GM18507 (cell line): ENCODE measurements around the gene ZNF600.
A peak's percentile ranks its signal among the peaks of the same experiment; 100 is the strongest.
"Not testable (repeated sequence)": the region's sequence is repeated elsewhere in the genome, so short reads cannot be mapped to it uniquely, and the experiment has no call there.

Experiments
- DNase-seq: peaks from one replicate; pipeline ENCODE4 v3.0.0; 2011; ENCODE audit warnings: low read depth; ENCODE audit not compliant: insufficient read length; ENCODE audit errors: extremely low spot score
- FAIRE-seq: peaks from 2 replicates; lab custom pipeline; 2011; peaks lifted over from hg19 to GRCh38; lab: Jason Lieb, UNC

The ZNF600 gene

GRCh38 chr19:52743091-52743490 lies 43.5 kb downstream of the ZNF600 start:
- DNase-seq (no peak), FAIRE-seq (no peak)

- no peak for FAIRE-seq
- DNase-seq = no peak
These were observed 44.1 kb downstream of the ZNF600 start for GRCh38 chr19:52742516-52742915.

- FAIRE-seq (no peak), DNase-seq (no peak)
These were observed 44.6 kb downstream of the ZNF600 start for GRCh38 chr19:52741951-52742485.

- DNase-seq, FAIRE-seq: not testable (repeated sequence)
These were observed 45.2 kb downstream of the ZNF600 start for GRCh38 chr19:52741371-52741770.

- no peak for DNase-seq
- FAIRE-seq = no peak
These were observed 47.0 kb downstream of the ZNF600 start for GRCh38 chr19:52739576-52739975.

GRCh38 chr19:52735734-52736133 lies 50.9 kb downstream of the ZNF600 start:
- no peak for FAIRE-seq

GRCh38 chr19:52734893-52735661 lies 51.5 kb downstream of the ZNF600 start, which contains the start of gene ZNF611:
ZNF611 (minus strand) TSS chr19:52735044; CDS start chr19:52715894, 19,150 bp downstream.
- FAIRE-seq (peak; percentile 96), DNase-seq (peak; percentile 86)

More at GRCh38 chr19:52735734-52736133, 50.9 kb downstream of the ZNF600 start:
- no peak for DNase-seq

GRCh38 chr19:52734331-52734892 lies 52.2 kb downstream of the ZNF600 start:
- FAIRE-seq (no peak), DNase-seq (no peak)

- DNase-seq, FAIRE-seq: not testable (repeated sequence)
These were observed 60.5 kb downstream of the ZNF600 start for GRCh38 chr19:52726051-52726450.

- no peak for DNase-seq
- FAIRE-seq = no peak
These were observed 61.0 kb downstream of the ZNF600 start for GRCh38 chr19:52725528-52725961.

- no peak for DNase-seq
- FAIRE-seq = no peak
These were observed 61.7 kb downstream of the ZNF600 start for GRCh38 chr19:52724701-52725514.

- DNase-seq, FAIRE-seq: not testable (repeated sequence)
These were observed 62.5 kb downstream of the ZNF600 start for GRCh38 chr19:52723907-52724598.

GRCh38 chr19:52722062-52723003 lies 64.3 kb downstream of the ZNF600 start:
- DNase-seq (no peak), FAIRE-seq (no peak)

- not testable (repeated sequence) for FAIRE-seq, DNase-seq
These were observed 66.0 kb downstream of the ZNF600 start for GRCh38 chr19:52720541-52720940.

- DNase-seq = no peak
- FAIRE-seq = no peak
These were observed 70.1 kb downstream of the ZNF600 start for GRCh38 chr19:52716522-52716921.

GRCh38 chr19:52715902-52716301 lies 70.7 kb downstream of the ZNF600 start:
- DNase-seq = not testable (repeated sequence)

GRCh38 chr19:52715330-52715729 lies 71.3 kb downstream of the ZNF600 start:
- FAIRE-seq, DNase-seq: not testable (repeated sequence)

More at GRCh38 chr19:52715902-52716301, 70.7 kb downstream of the ZNF600 start:
- not testable (repeated sequence) for FAIRE-seq
